Thoracic aorta (tissue), 2 donors: Measurements from ENCODE around the gene C16orf54. TPM values are rescaled to one million over a fixed set of nuclear protein-coding genes. Genes with fewer than 3 reads are reported as not detected.
"Not testable (repeated sequence)": the region's sequence is repeated elsewhere in the genome, so short reads cannot be mapped to it uniquely, and the experiment has no call there.

Experiments used
- ATAC-seq: fragments of 150-250 bp; one replicate; pipeline ENCODE4 v1.8.0; 2017; ENCODE audit warnings: low read depth; ENCODE audit not compliant: insufficient number of reproducible peaks, low FRiP score
- DNase-seq: peaks from one replicate; pipeline ENCODE4 v3.0.0-alpha.2; 2020; ENCODE audit warnings: low spot score
- H3K27ac ChIP-seq, 2 donors: fragments of 200-600 bp; sonication (generic); 1 replicate in 1 of 2; 2 replicates in 1 of 2; pipeline ENCODE4 v1.5.1; 2016; ENCODE audit warnings: mild to moderate bottlenecking in 2 of 2, moderate library complexity in 2 of 2
- H3K27me3 ChIP-seq: fragments of 200-600 bp; sonication (generic); replicated peaks from 2 replicates; pipeline ENCODE4 v1.6.0; 2016; ENCODE audit warnings: mild to moderate bottlenecking; ENCODE audit not compliant: insufficient read depth
- H3K36me3 ChIP-seq: fragments of 200-600 bp; sonication (generic); one replicate; pipeline ENCODE4 v1.5.1; 2016
- H3K4me1 ChIP-seq, 2 donors: fragments of 200-600 bp; sonication (generic); 1 replicate in 1 of 2; 2 replicates in 1 of 2; pipeline versions ENCODE4 v1.5.1 to v1.6.0; 2016; ENCODE audit warnings: low read depth in 2 of 2, mild to moderate bottlenecking in 1 of 2; ENCODE audit not compliant: control insufficient read depth in 1 of 2
- H3K4me3 ChIP-seq: fragments of 200-600 bp; sonication (generic); 2 replicates; pipeline ENCODE4 v1.5.1; 2016; ENCODE audit warnings: mild to moderate bottlenecking
- H3K9me3 ChIP-seq: fragments of 200-600 bp; sonication (generic); 2 replicates; pipeline ENCODE4 v1.5.1; 2016
- total RNA-seq, 2 donors: library from RNA; depleted of rRNA; stranded (reverse); fragments of >200 nt; gene quantifications; one replicate each; pipeline versions ENCODE4 v1.1.0 to v1.2.3, GENCODE V29; 2016
- TF ChIP-seq, protein P1 (sequence below): fragments of 200-600 bp; sonication (generic); IDR thresholded peaks from one replicate; pipeline ENCODE4 v1.5.1; 2019; ENCODE audit warnings: antibody characterized with exemption

Gene C16orf54
- total RNA-seq, 2 donors from 2014 or later = 2.8 to 3.4 TPM

DNA sequence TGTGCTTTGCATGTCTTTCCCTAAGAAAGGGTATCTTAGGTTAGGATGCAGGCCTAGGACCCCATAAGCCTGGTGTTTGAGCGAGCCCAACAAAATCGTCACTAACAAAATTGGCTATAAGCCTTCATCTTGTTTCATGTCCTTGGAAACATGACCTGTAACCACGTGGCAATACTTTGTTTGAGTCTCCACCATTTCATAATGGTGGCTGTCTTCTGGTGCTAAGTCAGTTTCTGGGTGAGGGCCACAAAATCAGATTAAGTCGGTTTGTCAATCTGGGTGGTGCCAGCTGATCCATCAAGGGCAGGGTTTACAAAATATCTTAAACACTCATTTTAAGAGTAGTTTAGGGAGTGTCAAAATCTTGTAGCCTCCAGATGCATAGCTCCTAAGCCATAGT lies 33.0 kb downstream of the C16orf54 start:
- peaks cover 0 to 10% of the 10 kb centered on the region in 2 donors for H3K4me1 ChIP-seq
- TF ChIP-seq, protein P1, sequence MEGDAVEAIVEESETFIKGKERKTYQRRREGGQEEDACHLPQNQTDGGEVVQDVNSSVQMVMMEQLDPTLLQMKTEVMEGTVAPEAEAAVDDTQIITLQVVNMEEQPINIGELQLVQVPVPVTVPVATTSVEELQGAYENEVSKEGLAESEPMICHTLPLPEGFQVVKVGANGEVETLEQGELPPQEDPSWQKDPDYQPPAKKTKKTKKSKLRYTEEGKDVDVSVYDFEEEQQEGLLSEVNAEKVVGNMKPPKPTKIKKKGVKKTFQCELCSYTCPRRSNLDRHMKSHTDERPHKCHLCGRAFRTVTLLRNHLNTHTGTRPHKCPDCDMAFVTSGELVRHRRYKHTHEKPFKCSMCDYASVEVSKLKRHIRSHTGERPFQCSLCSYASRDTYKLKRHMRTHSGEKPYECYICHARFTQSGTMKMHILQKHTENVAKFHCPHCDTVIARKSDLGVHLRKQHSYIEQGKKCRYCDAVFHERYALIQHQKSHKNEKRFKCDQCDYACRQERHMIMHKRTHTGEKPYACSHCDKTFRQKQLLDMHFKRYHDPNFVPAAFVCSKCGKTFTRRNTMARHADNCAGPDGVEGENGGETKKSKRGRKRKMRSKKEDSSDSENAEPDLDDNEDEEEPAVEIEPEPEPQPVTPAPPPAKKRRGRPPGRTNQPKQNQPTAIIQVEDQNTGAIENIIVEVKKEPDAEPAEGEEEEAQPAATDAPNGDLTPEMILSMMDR = no peak
- ATAC-seq = no peak
- no peaks in the 10 kb centered on the region for H3K36me3 ChIP-seq
- DNase-seq = no peak
- no peak overlapping the region for H3K4me3 ChIP-seq
- no peaks in the 10 kb centered on the region for H3K9me3 ChIP-seq
- H3K27me3 ChIP-seq = no peaks in the 10 kb centered on the region
- no peak overlapping the region for H3K27ac ChIP-seq

GRCh38 chr16:29710227-29711219 lies 35.3 kb downstream of the C16orf54 start:
- peaks cover 0 to 10% of the 10 kb centered on the region in 2 donors for H3K4me1 ChIP-seq
- no peak for DNase-seq
- TF ChIP-seq, protein P1 = peak; percentile 56
- no peaks in the 10 kb centered on the region for H3K9me3 ChIP-seq
- peak overlapping the region; percentile 46 for H3K4me3 ChIP-seq
- no peak for ATAC-seq
- H3K27ac ChIP-seq = peak overlapping the region; percentile 28 to 52
- no peaks in the 10 kb centered on the region for H3K36me3 ChIP-seq
- no peaks in the 10 kb centered on the region for H3K27me3 ChIP-seq

GRCh38 chr16:29709657-29710056 lies 36.1 kb downstream of the C16orf54 start:
- H3K27me3 ChIP-seq, H3K36me3 ChIP-seq, DNase-seq, H3K9me3 ChIP-seq, H3K4me1 ChIP-seq, ATAC-seq: not testable (repeated sequence)
- H3K4me3 ChIP-seq = peak overlapping the region; percentile 46
- H3K27ac ChIP-seq = peak overlapping the region; percentile 28 to 52

DNA sequence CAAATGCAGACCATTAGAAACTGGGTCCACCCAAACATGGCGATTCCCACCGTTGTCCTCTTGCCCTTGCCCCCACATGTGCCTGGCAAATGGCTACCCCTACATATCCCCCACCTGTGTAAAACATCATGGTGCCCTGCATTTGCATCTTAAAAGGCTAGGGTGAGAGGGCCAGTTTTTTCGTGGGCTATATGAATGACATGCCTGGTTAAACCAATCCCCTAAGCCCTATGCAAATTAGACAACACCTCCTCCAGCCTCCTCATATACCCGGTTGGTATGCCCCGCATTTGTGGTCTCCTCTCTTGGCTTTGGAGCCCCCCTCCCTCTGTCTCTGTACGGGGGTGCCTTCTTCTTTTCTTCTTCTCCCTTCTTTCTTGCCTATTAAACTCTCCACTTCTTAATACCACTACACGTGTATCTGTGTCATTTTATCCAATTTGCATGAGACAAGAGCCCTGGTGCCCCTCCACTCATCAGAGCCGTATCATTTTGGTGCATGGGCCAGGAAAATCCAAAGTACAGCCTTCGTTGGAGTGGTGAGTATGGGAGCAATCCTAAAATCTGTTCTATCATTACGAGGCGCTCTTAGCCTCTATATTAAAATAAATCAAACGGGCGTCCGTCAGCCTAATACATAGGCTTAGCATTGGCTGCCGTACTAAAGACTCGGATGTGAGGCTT lies 36.7 kb downstream of the C16orf54 start:
- Histone ChIP-seq H3K36me3 (no peaks in the 10 kb centered on the region), H3K27ac (no peak overlapping the region), H3K9me3 (no peaks in the 10 kb centered on the region), H3K4me3 (no peak overlapping the region), H3K27me3 (no peaks in the 10 kb centered on the region), H3K4me1 (peaks cover 0 to 10% of the 10 kb centered on the region in 2 donors)
- TF ChIP-seq, protein P1 = no peak
- ATAC-seq = no peak
- no peak for DNase-seq

GRCh38 chr16:29707160-29707559 lies 38.6 kb downstream of the C16orf54 start:
- not testable (repeated sequence) for H3K4me3 ChIP-seq, DNase-seq, ATAC-seq

DNA sequence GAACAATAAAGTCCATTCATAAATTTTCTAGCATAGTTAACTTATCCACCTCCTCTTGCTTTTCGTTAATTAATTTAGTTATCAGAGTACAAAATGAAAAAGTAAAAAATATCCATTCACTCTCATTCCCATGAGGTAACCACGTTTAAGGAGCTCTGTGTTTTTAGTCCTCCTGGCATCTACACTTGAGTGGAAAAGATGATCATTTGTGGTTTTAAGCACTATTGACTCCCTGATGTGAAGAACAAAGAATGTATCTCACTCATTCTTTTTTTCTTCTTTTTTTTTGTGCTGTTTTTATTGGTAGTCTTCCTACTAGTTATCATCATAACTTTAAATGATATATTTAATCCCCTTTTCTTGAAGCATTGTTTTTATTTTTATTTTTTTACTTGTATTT lies 40.8 kb downstream of the C16orf54 start:
- Histone ChIP-seq H3K36me3 (no peaks in the 10 kb centered on the region), H3K27me3 (no peaks in the 10 kb centered on the region), H3K27ac (no peak overlapping the region), H3K4me1 (peaks cover 0 to 7% of the 10 kb centered on the region in 2 donors), H3K4me3 (no peak overlapping the region), H3K9me3 (no peaks in the 10 kb centered on the region)
- no peak for ATAC-seq
- TF ChIP-seq, protein P1 = no peak
- DNase-seq = no peak

More at GRCh38 chr16:29707160-29707559, 38.6 kb downstream of the C16orf54 start:
- H3K36me3 ChIP-seq, H3K27me3 ChIP-seq, H3K4me1 ChIP-seq, H3K27ac ChIP-seq, H3K9me3 ChIP-seq: not testable (repeated sequence)
